Brain microvascular endothelial cell (primary cell): Measurements from ENCODE around the gene PARVB.

Experiments used
- DNase-seq: peaks from one replicate; pipeline ENCODE4 v3.0.0-alpha.2; 2020
- H3K27ac ChIP-seq: fragments of 250-450 bp; sonication (Bioruptor Pico); 2 replicates; pipeline ENCODE4 v1.5.1; 2020; ENCODE audit warnings: mild to moderate bottlenecking, moderate library complexity
- H3K27me3 ChIP-seq: fragments of 250-450 bp; sonication (Bioruptor Pico); replicated peaks from 2 replicates; pipeline ENCODE4 v1.5.1; 2020; ENCODE audit warnings: mild to moderate bottlenecking
- H3K36me3 ChIP-seq: fragments of 250-450 bp; sonication (Bioruptor Pico); replicated peaks from 2 replicates; pipeline ENCODE4 v1.5.1; 2020; ENCODE audit warnings: mild to moderate bottlenecking
- H3K4me3 ChIP-seq: 2 replicates; pipeline ENCODE4 v1.5.1; 2011; ENCODE audit warnings: low read depth, mild to moderate bottlenecking, control low read depth, low read length, moderate library complexity
- in situ Hi-C: cut with HindIII; loops from 2 replicates; pipeline ENCODE4 v1.10.0; 2017; ENCODE audit warnings: low sequenced_read_pairs, low pct_ligation_motif_present
- TF ChIP-seq, protein P1 (sequence below): IDR thresholded peaks from 2 replicates; pipeline ENCODE4 v1.5.1; 2011; ENCODE audit warnings: low read depth, mild to moderate bottlenecking, moderate library complexity, low read length, control low read depth, inconsistent platforms; ENCODE audit errors: missing control alignments

Gene PARVB

GRCh38 chr22:44179989-44180705 is 156.0 kb downstream of the PARVB start:
- no peaks in the 10 kb centered on the region for H3K36me3 ChIP-seq
- in situ Hi-C loops = no loop called here
- no peak overlapping the region for H3K27ac ChIP-seq
- no peak for DNase-seq
- H3K27me3 ChIP-seq = peaks cover 6% of the 10 kb centered on the region
- no peak overlapping the region for H3K4me3 ChIP-seq
- TF ChIP-seq, protein P1, sequence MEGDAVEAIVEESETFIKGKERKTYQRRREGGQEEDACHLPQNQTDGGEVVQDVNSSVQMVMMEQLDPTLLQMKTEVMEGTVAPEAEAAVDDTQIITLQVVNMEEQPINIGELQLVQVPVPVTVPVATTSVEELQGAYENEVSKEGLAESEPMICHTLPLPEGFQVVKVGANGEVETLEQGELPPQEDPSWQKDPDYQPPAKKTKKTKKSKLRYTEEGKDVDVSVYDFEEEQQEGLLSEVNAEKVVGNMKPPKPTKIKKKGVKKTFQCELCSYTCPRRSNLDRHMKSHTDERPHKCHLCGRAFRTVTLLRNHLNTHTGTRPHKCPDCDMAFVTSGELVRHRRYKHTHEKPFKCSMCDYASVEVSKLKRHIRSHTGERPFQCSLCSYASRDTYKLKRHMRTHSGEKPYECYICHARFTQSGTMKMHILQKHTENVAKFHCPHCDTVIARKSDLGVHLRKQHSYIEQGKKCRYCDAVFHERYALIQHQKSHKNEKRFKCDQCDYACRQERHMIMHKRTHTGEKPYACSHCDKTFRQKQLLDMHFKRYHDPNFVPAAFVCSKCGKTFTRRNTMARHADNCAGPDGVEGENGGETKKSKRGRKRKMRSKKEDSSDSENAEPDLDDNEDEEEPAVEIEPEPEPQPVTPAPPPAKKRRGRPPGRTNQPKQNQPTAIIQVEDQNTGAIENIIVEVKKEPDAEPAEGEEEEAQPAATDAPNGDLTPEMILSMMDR = no peak

GRCh38 chr22:44180706-44181032 is 156.6 kb downstream of the PARVB start, which contains the start of gene PARVG:
Gene PARVG, plus strand, starts transcription at chr22:44180925. Its CDS starts 2,405 bp downstream, at chr22:44183330.
- DNase-seq = no peak
- H3K27me3 ChIP-seq = peaks cover 6% of the 10 kb centered on the region
- TF ChIP-seq, protein P1 = no peak
- H3K27ac ChIP-seq = no peak within 1 kb of the TSS
- H3K4me3 ChIP-seq = no peak within 1 kb of the TSS
- H3K36me3 ChIP-seq = no peaks in the 10 kb centered on the region
- in situ Hi-C loops = no loop called here

DNA sequence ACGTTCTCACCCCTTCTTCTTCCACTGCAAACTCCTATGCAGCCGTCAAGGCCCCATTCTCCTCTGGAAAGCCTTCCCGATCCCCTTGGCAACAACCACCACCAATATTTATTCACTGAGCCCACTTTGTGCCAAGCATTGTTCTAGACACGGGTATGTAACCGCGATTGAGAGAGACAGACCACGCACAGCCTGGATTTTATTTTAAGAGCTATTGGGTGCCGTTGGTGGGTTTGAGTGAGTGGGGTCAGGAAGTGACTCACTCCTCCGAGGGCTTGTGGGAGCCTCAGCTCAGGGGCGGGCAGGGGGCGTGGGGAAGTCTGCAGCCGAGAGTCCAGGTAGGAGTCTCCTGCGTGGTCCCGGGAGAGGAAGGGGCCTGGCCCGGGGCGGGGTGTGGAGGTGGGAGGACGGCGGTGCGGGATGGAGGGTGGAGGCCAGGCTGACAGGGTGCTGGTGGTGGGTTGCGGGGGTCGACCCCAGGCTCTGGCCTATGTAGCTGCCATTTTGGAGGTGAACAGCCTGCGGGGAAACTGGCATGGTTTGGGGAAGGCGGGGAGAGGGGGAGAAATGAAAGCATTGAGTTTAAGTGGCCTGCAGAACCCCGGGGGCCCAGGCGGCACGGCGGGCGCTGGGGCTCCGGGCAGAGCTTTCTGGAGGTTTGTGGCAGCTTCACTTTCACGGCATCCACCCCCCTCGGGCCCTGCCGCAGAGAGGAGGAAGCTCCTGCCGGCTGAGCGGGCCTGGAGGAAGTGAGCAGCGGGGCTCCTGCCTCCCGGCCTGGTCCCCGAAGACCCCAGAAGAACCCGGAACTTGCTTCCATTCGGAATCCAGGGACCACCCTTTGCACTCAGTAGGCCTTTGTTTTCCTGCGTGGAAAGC is 157.2 kb downstream of the PARVB start:
- no peak for DNase-seq
- in situ Hi-C loops = no loop called here
- Histone ChIP-seq H3K36me3 (no peaks in the 10 kb centered on the region), H3K27ac (no peak overlapping the region), H3K4me3 (no peak overlapping the region), H3K27me3 (peaks cover 6% of the 10 kb centered on the region)
- TF ChIP-seq, protein P1 = no peak

DNA sequence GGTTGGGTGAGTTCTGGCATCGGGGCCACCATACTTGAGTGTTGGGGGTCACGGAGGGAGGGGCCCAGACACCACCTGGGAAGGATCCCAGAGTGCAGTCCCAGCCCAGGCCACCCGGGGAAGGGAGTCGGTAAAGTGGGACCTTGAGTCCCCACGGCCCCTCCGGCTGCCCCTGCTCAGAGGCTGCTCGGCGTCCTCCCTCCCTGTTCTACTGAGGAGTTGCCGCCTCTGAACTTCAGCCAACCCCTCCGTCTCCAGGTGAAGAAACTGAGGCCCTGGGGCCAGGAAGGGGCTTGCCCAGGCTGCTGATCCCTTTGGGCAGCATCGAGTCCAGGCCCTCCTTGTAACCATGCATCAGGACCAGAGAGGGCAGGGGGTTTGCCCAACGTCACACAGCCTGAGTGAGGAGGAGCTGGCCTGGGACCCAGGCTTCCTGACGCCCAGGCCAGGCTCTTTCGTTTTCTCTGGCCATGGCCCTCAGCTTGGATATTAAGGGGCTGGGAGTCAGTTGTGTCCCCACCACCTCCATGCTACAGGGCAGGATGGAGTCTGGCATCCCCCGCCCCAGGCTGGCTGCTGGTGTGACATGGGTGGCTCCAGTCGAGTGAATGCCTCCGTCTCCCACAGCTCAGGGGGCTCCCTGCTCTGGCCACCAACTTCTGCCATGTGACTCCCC is 157.9 kb downstream of the PARVB start:
- in situ Hi-C loops = no loop called here
- Histone ChIP-seq H3K4me3 (no peak overlapping the region), H3K27me3 (peaks cover 6% of the 10 kb centered on the region), H3K27ac (no peak overlapping the region), H3K36me3 (no peaks in the 10 kb centered on the region)
- DNase-seq = no peak
- TF ChIP-seq, protein P1 = no peak

DNA sequence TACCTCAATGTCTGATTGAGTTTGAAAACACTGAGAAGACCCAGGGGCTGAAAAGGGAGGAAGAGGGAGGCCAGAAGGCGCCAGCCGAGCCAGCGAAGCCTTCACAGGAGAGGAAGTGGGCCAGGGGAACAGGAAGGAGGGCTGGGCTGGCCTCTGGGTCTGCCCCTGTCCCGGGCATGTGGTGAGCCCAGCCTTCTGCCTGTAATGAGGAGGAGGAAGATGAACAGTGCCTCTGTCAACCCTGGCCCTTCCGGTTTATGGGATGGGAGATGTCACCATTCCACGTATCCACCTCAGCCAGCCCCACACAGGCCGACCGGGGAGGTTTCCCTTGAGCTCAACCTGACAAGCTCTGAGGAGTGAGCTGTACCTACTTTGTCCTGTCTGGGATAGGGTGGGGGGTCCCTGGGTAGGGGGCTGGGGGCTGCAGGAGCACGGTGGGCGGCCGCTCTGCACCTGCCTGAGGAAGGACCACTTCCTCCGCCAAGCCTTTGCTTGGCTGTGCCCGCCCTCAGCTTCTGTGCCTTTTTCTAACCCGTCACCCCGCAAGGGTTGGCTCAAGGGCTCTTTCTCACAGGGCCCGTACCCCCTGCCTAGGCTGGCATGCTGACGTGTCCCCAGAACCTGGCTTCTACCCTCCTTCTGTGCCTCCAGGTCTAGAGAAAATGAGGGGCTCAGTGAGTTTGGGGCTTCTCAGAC is 158.6 kb downstream of the PARVB start:
- Histone ChIP-seq H3K27ac (no peak overlapping the region), H3K4me3 (no peak overlapping the region), H3K27me3 (peaks cover 6% of the 10 kb centered on the region), H3K36me3 (no peaks in the 10 kb centered on the region)
- DNase-seq = no peak
- in situ Hi-C loops = no loop called here
- TF ChIP-seq, protein P1 = no peak
